Measurements from ENCODE around the gene MAP3K2.

MAP3K2 gene

DNA sequence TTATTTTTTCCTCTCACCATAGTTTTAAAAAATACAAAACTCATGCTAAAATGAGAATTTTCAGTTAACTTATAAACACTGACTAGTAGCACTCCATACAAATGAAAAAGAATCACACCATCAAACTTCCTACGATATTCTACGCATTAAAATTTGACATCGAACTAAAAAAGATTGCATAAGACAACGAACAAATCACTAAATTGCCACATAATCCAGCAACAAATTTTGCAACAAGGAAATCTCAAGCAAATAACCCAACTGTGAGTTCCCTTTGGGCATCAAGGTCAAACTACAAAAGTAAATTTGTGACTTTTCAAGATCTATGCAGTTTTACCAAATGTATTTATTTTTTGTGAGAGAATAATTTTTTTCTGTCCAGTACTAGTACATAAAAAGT lies 1.5 kb downstream of the MAP3K2 start:
- Histone ChIP-seq H2AFZ (no peak overlapping the region), H3K4me3 (ENCODE audit: low read depth, low read length) (peak overlapping the region; percentile 88), H3K27ac (peak overlapping the region; percentile 98), H3K36me3 (ENCODE audit: control insufficient read depth, insufficient read depth, low read length) (no peaks in the 10 kb centered on the region), H3K27me3 (ENCODE audit: control insufficient read depth, insufficient read depth, low read length) (no peaks in the 10 kb centered on the region), H3K9ac (no peak overlapping the region), H3K4me1 (peaks cover 25% of the 10 kb centered on the region), H3K79me2 (peaks cover 19% of the 10 kb centered on the region), H3K9me3 (ENCODE audit: control insufficient read depth, low read length) (no peaks in the 10 kb centered on the region), H3K4me2 (ENCODE audit: low read length) (peak overlapping the region; percentile 74)
- no peak for TF ChIP-seq CTCF (IDR thresholded peaks at IDR 0.05)

DNA sequence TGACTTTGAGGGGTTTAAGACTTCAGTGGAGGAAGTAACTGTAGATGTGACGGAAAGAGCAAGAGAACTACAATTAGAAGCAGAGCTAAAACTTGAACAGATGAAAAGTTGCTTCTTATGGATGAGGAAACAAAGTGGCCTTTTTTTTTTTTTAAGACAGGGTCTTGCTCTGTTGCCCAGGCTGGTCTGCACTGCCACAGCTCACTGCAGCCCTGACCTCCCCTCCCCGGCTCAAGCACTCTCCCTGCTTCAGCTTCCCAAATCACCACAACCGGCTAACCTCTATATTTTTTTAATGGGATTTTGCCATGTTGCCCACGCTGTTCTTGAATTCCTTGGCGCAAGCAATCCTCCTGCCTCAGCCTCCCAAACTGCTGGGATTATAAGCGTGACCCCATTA lies 3.2 kb downstream of the MAP3K2 start:
- TF ChIP-seq CTCF (IDR thresholded peaks at IDR 0.05) = no peak
- no peaks in the 10 kb centered on the region for H3K9me3 ChIP-seq (ENCODE audit: control insufficient read depth, low read length)
- no peaks in the 10 kb centered on the region for H3K27me3 ChIP-seq (ENCODE audit: control insufficient read depth, insufficient read depth, low read length)
- no peak overlapping the region for H3K27ac ChIP-seq
- no peak overlapping the region for H3K9ac ChIP-seq
- H3K4me1 ChIP-seq = peaks cover 20% of the 10 kb centered on the region
- no peaks in the 10 kb centered on the region for H3K36me3 ChIP-seq (ENCODE audit: control insufficient read depth, insufficient read depth, low read length)
- H3K4me2 ChIP-seq (ENCODE audit: low read length) = no peak overlapping the region
- H3K79me2 ChIP-seq = peaks cover 21% of the 10 kb centered on the region
- no peak overlapping the region for H2AFZ ChIP-seq
- H3K4me3 ChIP-seq (ENCODE audit: low read depth, low read length) = no peak overlapping the region

DNA sequence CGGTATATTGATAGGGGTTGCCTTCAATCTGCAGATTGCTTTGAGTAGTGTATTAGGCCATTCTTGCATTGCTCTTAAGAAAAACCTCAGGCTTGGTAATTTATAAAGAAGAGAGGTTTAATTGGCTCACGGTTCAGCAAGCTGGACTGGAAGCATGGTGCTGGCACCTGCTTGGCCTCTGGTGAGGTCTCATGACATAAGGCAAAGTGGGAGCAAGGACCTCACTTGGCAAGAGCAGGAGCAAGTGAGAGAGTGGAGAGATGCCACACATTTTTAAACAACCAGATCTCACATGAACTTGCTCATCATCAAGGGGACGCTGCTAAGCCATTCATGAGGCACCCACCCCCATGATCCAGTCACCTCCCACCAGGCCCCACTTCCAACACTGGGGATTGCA lies 4.9 kb downstream of the MAP3K2 start:
- no peaks in the 10 kb centered on the region for H3K27me3 ChIP-seq (ENCODE audit: control insufficient read depth, insufficient read depth, low read length)
- no peak overlapping the region for H2AFZ ChIP-seq
- no peaks in the 10 kb centered on the region for H3K36me3 ChIP-seq (ENCODE audit: control insufficient read depth, insufficient read depth, low read length)
- no peak for TF ChIP-seq CTCF (IDR thresholded peaks at IDR 0.05)
- no peaks in the 10 kb centered on the region for H3K9me3 ChIP-seq (ENCODE audit: control insufficient read depth, low read length)
- peaks cover 23% of the 10 kb centered on the region for H3K79me2 ChIP-seq
- no peak overlapping the region for H3K4me2 ChIP-seq (ENCODE audit: low read length)
- H3K4me3 ChIP-seq (ENCODE audit: low read depth, low read length) = no peak overlapping the region
- H3K9ac ChIP-seq = no peak overlapping the region
- no peak overlapping the region for H3K27ac ChIP-seq
- peaks cover 12% of the 10 kb centered on the region for H3K4me1 ChIP-seq

GRCh38 chr2:127381762-127382161 lies 6.0 kb downstream of the MAP3K2 start:
- no peak for TF ChIP-seq CTCF (IDR thresholded peaks at IDR 0.05)
- peaks cover 24% of the 10 kb centered on the region for H3K79me2 ChIP-seq
- no peaks in the 10 kb centered on the region for H3K27me3 ChIP-seq (ENCODE audit: control insufficient read depth, insufficient read depth, low read length)
- no peak overlapping the region for H3K27ac ChIP-seq
- no peak overlapping the region for H3K4me3 ChIP-seq (ENCODE audit: low read depth, low read length)
- no peak overlapping the region for H3K9ac ChIP-seq
- H3K4me2 ChIP-seq (ENCODE audit: low read length) = no peak overlapping the region
- no peak overlapping the region for H2AFZ ChIP-seq
- no peaks in the 10 kb centered on the region for H3K36me3 ChIP-seq (ENCODE audit: control insufficient read depth, insufficient read depth, low read length)
- H3K9me3 ChIP-seq (ENCODE audit: control insufficient read depth, low read length) = no peaks in the 10 kb centered on the region
- peaks cover 12% of the 10 kb centered on the region for H3K4me1 ChIP-seq

DNA sequence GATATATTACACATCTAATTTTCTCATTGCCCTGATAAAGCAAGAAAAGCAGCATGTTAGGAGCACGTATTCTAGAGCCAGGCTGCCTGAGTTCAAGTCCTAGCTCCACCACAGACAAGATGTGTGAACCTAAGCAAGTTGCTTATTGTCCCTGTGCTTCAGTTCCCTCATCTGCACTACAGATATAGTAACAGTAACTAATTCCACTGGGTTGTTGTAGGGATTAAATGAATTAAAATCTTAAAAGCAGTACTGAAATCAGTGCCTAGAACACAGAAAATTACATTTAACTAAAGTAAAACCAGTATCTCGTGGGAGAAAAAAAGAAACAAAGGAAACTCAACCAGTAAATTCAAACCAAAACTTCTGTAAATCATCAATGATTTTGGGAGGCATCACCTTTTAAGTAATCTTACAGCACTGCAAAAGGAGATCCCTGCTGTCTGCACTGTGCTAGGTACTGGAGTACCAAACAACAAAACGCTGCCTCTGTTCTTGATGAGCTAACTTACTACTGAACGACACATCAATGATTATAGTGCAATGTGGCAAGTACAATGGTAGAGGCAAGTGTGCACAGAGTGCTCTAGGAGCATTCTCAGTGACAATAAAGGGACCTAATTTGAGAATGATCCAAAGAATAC lies 7.9 kb downstream of the MAP3K2 start:
- Histone ChIP-seq H3K4me2 (ENCODE audit: low read length) (no peak overlapping the region), H2AFZ (no peak overlapping the region), H3K4me3 (ENCODE audit: low read depth, low read length) (no peak overlapping the region), H3K9ac (no peak overlapping the region), H3K27ac (no peak overlapping the region), H3K79me2 (peaks cover 38% of the 10 kb centered on the region), H3K4me1 (peaks cover 12% of the 10 kb centered on the region), H3K36me3 (ENCODE audit: control insufficient read depth, insufficient read depth, low read length) (no peaks in the 10 kb centered on the region), H3K9me3 (ENCODE audit: control insufficient read depth, low read length) (no peaks in the 10 kb centered on the region), H3K27me3 (ENCODE audit: control insufficient read depth, insufficient read depth, low read length) (no peaks in the 10 kb centered on the region)
- no peak for TF ChIP-seq CTCF (IDR thresholded peaks at IDR 0.05)

Data from parathyroid adenoma (tissue), 2 donors.